Immature natural killer cell (primary cell): ENCODE data around the gene MICU1. TPM values are rescaled to one million over a fixed set of nuclear protein-coding genes. Genes with fewer than 3 reads are reported as not detected.
A peak's percentile ranks its signal among the peaks of the same experiment; 100 is the strongest.
"Not testable (repeated sequence)": the region's sequence is repeated elsewhere in the genome, so short reads cannot be mapped to it uniquely, and the experiment has no call there.

Experiments
- DNase-seq, 3 donors: peaks; one replicate each; pipeline ENCODE4 v3.0.0; 2022; ENCODE audit warnings: mixed read lengths in 1 of 3
- H3K27ac Mint-ChIP-seq, 6 donors: one replicate each; pipeline ENCODE4 v1.8.0; 2020; ENCODE audit warnings: mixed read lengths in 6 of 6, mild to moderate bottlenecking in 5 of 6, inconsistent platforms in 4 of 6, moderate library complexity in 3 of 6
- H3K27me3 Mint-ChIP-seq, 3 donors: one replicate each; pipeline ENCODE4 v1.8.0; 2020 to 2021; ENCODE audit warnings: low read depth in 3 of 3, mild to moderate bottlenecking in 3 of 3, mixed read lengths in 3 of 3, moderate library complexity in 3 of 3, inconsistent platforms in 1 of 3
- H3K36me3 Mint-ChIP-seq, 3 donors: one replicate each; pipeline ENCODE4 v1.8.0; 2020; ENCODE audit warnings: mixed read lengths in 3 of 3, inconsistent platforms in 2 of 3, mild to moderate bottlenecking in 2 of 3
- H3K4me1 Mint-ChIP-seq, 2 donors: one replicate each; pipeline ENCODE4 v1.8.0; 2020; ENCODE audit warnings: inconsistent platforms in 2 of 2, mild to moderate bottlenecking in 2 of 2, mixed read lengths in 2 of 2, moderate library complexity in 1 of 2
- H3K4me3 Mint-ChIP-seq, 5 donors: one replicate each; pipeline ENCODE4 v1.8.0; 2020; ENCODE audit warnings: mild to moderate bottlenecking in 5 of 5, mixed read lengths in 5 of 5, inconsistent platforms in 3 of 5, moderate library complexity in 3 of 5
- H3K9me3 Mint-ChIP-seq, 6 donors: one replicate each; pipeline ENCODE4 v1.8.0; 2020; ENCODE audit warnings: mild to moderate bottlenecking in 6 of 6, mixed read lengths in 6 of 6, inconsistent platforms in 4 of 6, moderate library complexity in 3 of 6
- polyA plus RNA-seq, 3 donors: library from polyadenylated mRNA; unstranded; fragments of 300-500 nt; fragmentation: Illumina TruSeq; gene quantifications; one replicate each; pipeline ENCODE4 v1.2.3, GENCODE V29; 2021

MICU1 gene
- polyA plus RNA-seq, 3 donors from 2014 or later, result 19.8 to 45.1 (median 21.2) TPM

DNA sequence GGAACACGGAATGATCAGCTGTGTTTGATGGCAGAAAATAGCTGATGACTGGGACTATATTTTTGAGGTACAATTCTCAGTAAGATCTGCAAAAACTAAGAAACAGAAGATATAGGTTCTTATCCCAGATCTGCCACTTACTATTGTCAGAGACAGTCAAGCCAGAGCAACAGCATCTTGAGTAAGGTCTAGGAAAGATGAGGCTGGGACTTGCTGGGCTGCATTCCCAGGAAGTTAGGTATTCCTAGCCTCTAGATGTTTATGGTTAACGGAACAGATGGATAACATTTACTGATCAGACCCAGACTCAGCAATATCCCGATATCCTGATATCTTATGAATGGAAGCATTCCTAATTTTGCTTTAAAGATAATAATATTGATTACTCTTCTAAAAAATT is 202.5 kb downstream of the MICU1 start:
- no peak overlapping the region for H3K27ac Mint-ChIP-seq
- H3K36me3 Mint-ChIP-seq, result peaks cover 19 to 36% (median 26%) of the 10 kb centered on the region in 3 donors
- peaks cover 0 to 2% (median 0%) of the 10 kb centered on the region in 6 donors for H3K9me3 Mint-ChIP-seq
- no peaks in the 10 kb centered on the region for H3K27me3 Mint-ChIP-seq
- H3K4me1 Mint-ChIP-seq, result no peaks in the 10 kb centered on the region
- DNase-seq, result no peak
- no peak overlapping the region for H3K4me3 Mint-ChIP-seq

DNA sequence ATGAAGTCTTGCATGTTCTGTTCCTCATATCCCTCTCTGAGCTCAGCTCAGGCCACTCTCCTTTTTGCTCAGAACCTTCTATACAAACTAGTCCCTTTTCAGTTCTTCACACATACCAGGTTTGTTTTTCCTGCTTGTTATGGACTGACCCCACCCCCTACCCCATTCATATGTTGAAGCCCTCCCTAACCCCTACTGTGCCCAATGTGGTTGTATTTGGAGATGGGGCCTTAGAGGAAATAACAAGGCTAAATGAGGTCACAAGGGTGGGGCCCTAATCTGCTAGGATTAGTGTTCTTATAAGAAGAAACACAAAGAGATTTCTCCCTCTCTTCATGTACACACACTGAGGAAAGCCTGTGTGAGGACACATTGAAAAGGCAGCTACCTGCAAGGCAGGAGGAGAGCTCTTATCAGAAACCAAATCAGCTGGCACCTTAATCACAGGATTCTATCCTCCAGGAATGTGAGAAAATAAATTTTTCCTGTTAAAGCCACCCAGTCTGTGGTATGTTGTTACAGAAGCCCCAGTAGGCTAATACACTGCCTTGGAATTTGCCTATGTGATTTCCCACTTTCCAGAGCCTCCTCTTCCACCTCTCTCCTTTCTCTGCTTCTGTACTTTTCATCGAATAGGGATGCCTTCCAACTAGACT is 203.9 kb downstream of the MICU1 start:
- Mint-ChIP-seq H3K27me3 (peaks cover 0 to 3% (median 0%) of the 10 kb centered on the region in 3 donors), H3K4me3 (no peak overlapping the region), H3K27ac (no peak overlapping the region), H3K36me3 (peaks cover 19 to 36% (median 22%) of the 10 kb centered on the region in 3 donors), H3K9me3 (peaks cover 0 to 2% (median 0%) of the 10 kb centered on the region in 6 donors), H3K4me1 (no peaks in the 10 kb centered on the region)
- no peak for DNase-seq

- Mint-ChIP-seq H3K4me3 (no peak overlapping the region), H3K9me3 (peaks cover 0 to 2% (median 0%) of the 10 kb centered on the region in 6 donors), H3K27me3 (peaks cover 0 to 3% (median 0%) of the 10 kb centered on the region in 3 donors), H3K36me3 (peaks cover 22 to 43% (median 22%) of the 10 kb centered on the region in 3 donors), H3K4me1 (no peaks in the 10 kb centered on the region), H3K27ac (peak overlapping the region in 1 of 6 donors; percentile 19)
- DNase-seq, result no peak
These were observed 206.6 kb downstream of the MICU1 start for GRCh38 chr10:72419241-72419640.

- Mint-ChIP-seq H3K4me3 (no peak overlapping the region), H3K27me3 (peaks cover 0 to 3% (median 0%) of the 10 kb centered on the region in 3 donors), H3K27ac (no peak overlapping the region), H3K36me3 (peaks cover 22 to 43% (median 24%) of the 10 kb centered on the region in 3 donors), H3K9me3 (peaks cover 0 to 2% (median 0%) of the 10 kb centered on the region in 6 donors), H3K4me1 (no peaks in the 10 kb centered on the region)
- no peak for DNase-seq
These were observed 207.2 kb downstream of the MICU1 start for GRCh38 chr10:72418679-72419078.

- no peak for DNase-seq
- Mint-ChIP-seq H3K27me3 (peaks cover 0 to 3% (median 0%) of the 10 kb centered on the region in 3 donors), H3K9me3 (peaks cover 0 to 2% (median 0%) of the 10 kb centered on the region in 6 donors), H3K4me3 (no peak overlapping the region), H3K4me1 (no peaks in the 10 kb centered on the region), H3K36me3 (peaks cover 16 to 38% (median 21%) of the 10 kb centered on the region in 3 donors), H3K27ac (no peak overlapping the region)
These were observed 207.9 kb downstream of the MICU1 start for GRCh38 chr10:72417971-72418370.

DNA sequence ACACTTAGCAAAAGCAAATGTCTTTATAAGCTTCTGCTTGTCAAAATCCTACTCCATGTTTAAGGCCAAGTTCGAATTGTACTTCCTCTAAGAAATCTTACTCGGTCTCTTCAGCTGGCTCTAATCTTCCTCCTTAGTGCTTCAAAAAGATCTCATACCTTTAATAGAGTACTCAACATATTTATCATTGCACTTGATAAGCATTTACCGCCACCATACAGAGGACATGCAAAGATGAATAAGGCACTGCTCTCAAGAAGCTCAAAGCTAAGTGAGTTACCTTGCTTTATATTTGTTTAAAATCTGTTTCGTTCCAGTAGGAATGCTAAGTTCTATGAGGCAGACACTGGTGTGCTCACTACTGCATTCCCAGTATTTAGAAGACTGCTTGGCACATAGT is 209.2 kb downstream of the MICU1 start:
- no peak overlapping the region for H3K4me3 Mint-ChIP-seq

DNA sequence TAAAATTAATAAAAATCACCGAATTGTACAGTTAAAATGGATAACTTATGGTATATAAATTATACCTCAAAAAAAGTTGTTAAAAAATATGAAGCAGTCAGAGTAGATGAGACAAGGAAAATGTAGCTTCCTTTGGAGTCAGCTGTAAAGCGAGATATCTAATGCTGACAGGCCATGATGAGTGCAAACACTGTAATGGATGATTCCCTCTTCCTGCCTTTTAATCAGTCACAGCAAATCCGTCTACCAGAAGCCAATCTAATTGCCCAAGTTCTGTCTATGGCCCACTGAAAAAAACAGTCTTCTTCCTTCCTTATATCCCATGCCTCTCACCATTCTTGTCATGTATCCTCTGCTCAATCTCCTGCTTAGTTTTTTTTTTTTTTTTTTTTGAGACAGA is 211.2 kb downstream of the MICU1 start:
- Mint-ChIP-seq H3K36me3 (peaks cover 0 to 16% (median 15%) of the 10 kb centered on the region in 3 donors), H3K4me3 (no peak overlapping the region), H3K27me3 (peaks cover 0 to 3% (median 0%) of the 10 kb centered on the region in 3 donors), H3K9me3 (no peaks in the 10 kb centered on the region), H3K27ac (no peak overlapping the region), H3K4me1 (no peaks in the 10 kb centered on the region)
- no peak for DNase-seq

More for the DNA sequence above, 209.2 kb downstream of the MICU1 start:
- Mint-ChIP-seq H3K9me3 (no peaks in the 10 kb centered on the region), H3K27me3 (peaks cover 0 to 3% (median 0%) of the 10 kb centered on the region in 3 donors), H3K27ac (no peak overlapping the region), H3K4me1 (no peaks in the 10 kb centered on the region), H3K36me3 (peaks cover 3 to 25% (median 8%) of the 10 kb centered on the region in 3 donors)
- DNase-seq, result no peak

DNA sequence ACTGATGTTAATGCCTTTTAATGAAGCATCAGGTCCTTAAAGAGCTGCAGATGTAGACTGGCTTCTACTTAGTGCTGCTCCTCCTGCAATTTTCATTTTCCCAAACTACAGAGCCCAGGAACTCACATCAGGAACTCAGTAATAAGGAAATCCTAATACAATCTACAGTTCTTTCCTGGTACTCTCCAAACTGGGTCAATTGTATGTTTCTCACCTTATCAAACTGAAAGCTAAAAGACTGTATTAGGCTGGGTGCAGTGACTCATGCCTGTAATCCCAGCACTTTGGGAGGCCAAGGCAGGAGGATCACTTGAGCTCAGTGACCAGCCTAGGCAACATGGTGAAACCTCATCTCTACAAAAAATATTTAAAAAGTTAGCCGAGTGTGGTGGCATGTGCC is 216.7 kb downstream of the MICU1 start:
- Mint-ChIP-seq H3K9me3 (no peaks in the 10 kb centered on the region), H3K36me3 (peaks cover 0 to 16% (median 15%) of the 10 kb centered on the region in 3 donors), H3K4me1 (no peaks in the 10 kb centered on the region), H3K4me3 (no peak overlapping the region), H3K27ac (no peak overlapping the region), H3K27me3 (peaks cover 0 to 3% (median 0%) of the 10 kb centered on the region in 3 donors)
- no peak for DNase-seq

- no peaks in the 10 kb centered on the region for H3K4me1 Mint-ChIP-seq
- H3K4me3 Mint-ChIP-seq, result no peak overlapping the region
- peaks cover 0 to 3% (median under 1%) of the 10 kb centered on the region in 3 donors for H3K27me3 Mint-ChIP-seq
- DNase-seq, result no peak
- H3K36me3 Mint-ChIP-seq, result peaks cover 0 to 16% (median 15%) of the 10 kb centered on the region in 3 donors
- no peak overlapping the region for H3K27ac Mint-ChIP-seq
- H3K9me3 Mint-ChIP-seq, result no peaks in the 10 kb centered on the region
These were observed 217.8 kb downstream of the MICU1 start for GRCh38 chr10:72407927-72408600.

DNA sequence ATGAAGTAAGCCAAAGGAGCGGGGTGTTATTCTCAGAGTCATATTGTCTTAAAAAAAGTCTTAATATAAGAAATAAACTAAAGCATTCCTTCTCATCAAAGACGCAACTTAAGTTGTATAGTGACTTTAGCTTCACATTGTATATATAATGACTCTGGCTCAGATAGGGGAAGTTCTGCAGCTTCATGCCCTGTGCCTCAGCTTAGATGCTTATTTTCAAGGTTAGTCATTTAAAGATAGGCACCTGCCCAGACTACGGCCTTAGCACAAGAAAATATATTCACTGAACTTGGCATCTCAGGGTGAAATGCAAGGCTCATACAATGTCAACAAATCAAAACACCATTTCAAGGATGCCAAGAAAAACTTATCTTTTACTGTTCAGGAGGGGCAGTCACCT is 218.4 kb downstream of the MICU1 start:
- no peaks in the 10 kb centered on the region for H3K4me1 Mint-ChIP-seq
- no peak overlapping the region for H3K4me3 Mint-ChIP-seq
- peaks cover 0 to 3% (median 2%) of the 10 kb centered on the region in 3 donors for H3K27me3 Mint-ChIP-seq
- H3K27ac Mint-ChIP-seq, result no peak overlapping the region
- H3K9me3 Mint-ChIP-seq, result no peaks in the 10 kb centered on the region
- peaks cover 0 to 16% (median 15%) of the 10 kb centered on the region in 3 donors for H3K36me3 Mint-ChIP-seq
- no peak for DNase-seq

GRCh38 chr10:72395581-72395980 is 230.3 kb downstream of the MICU1 start:
- H3K36me3 Mint-ChIP-seq, result peaks cover 9 to 21% (median 11%) of the 10 kb centered on the region in 3 donors
- H3K4me3 Mint-ChIP-seq, H3K27me3 Mint-ChIP-seq, H3K9me3 Mint-ChIP-seq, H3K27ac Mint-ChIP-seq, H3K4me1 Mint-ChIP-seq, DNase-seq: not testable (repeated sequence)

GRCh38 chr10:72392571-72392970 is 233.3 kb downstream of the MICU1 start:
- DNase-seq, result no peak
- Mint-ChIP-seq H3K9me3 (no peaks in the 10 kb centered on the region), H3K4me3 (no peak overlapping the region), H3K4me1 (no peaks in the 10 kb centered on the region), H3K27ac (no peak overlapping the region), H3K36me3 (peaks cover 9 to 19% (median 15%) of the 10 kb centered on the region in 3 donors), H3K27me3 (peaks cover 0 to 7% (median 0%) of the 10 kb centered on the region in 3 donors)

GRCh38 chr10:72390764-72391163 is 235.1 kb downstream of the MICU1 start:
- DNase-seq, result no peak
- Mint-ChIP-seq H3K27ac (no peak overlapping the region), H3K36me3 (peaks cover 6 to 16% (median 9%) of the 10 kb centered on the region in 3 donors), H3K4me3 (no peak overlapping the region), H3K4me1 (no peaks in the 10 kb centered on the region), H3K27me3 (peaks cover 0 to 5% (median 0%) of the 10 kb centered on the region in 3 donors), H3K9me3 (no peaks in the 10 kb centered on the region)

DNA sequence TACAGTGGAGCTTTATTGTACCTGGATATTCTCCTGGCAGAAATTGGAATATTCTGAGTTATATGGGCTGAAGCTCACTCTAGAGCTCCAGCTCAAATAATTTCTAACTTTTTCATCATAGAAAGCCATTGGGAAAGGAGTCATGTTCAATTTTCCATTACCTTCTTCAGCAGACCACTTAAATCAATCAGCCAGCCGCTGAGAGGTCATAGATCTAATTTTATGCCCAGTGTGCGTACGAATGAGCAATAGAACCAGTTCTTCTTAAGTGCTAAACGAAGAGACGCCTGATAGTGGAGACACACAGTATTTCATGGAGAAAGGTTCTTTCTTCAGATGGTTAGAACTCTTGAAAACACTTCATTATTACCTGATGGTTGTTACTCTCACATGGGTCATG is 236.2 kb downstream of the MICU1 start:
- Mint-ChIP-seq H3K4me3 (no peak overlapping the region), H3K4me1 (no peaks in the 10 kb centered on the region), H3K27ac (no peak overlapping the region), H3K9me3 (no peaks in the 10 kb centered on the region), H3K36me3 (peaks cover 6 to 16% (median 9%) of the 10 kb centered on the region in 3 donors), H3K27me3 (peaks cover 0 to 5% (median 0%) of the 10 kb centered on the region in 3 donors)
- no peak for DNase-seq
